T-helper 2 cell treated with Interferon-gamma antibody and Interleukin-4, amounts not matched to agents 100 ng/mL and 5 ng/mL, for 36 hours (primary cell): ENCODE measurements around the gene USHBP1. TPM values are rescaled to one million over a fixed set of nuclear protein-coding genes. Genes with fewer than 3 reads are reported as not detected.

Source experiments
- intact Hi-C: fragments of 100-400 bp; cut with micrococcal nuclease; formaldehyde crosslinking; loops from one replicate; pipeline ENCODE4 v1.15.1; 2023
- total RNA-seq: library from RNA; stranded (reverse); gene quantifications from 2 replicates; pipeline ENCODE4 v1.2.3, GENCODE V29; 2022

USHBP1 gene
- total RNA-seq, 1 donor from 2014 or later: 0.25 TPM

- intact Hi-C loops: no loop called here
Observed at GRCh38 chr19:17242431-17243208, 21.9 kb downstream of the USHBP1 start.

GRCh38 chr19:17240826-17241399 is 23.6 kb downstream of the USHBP1 start:
- intact Hi-C loops: no loop called here

DNA sequence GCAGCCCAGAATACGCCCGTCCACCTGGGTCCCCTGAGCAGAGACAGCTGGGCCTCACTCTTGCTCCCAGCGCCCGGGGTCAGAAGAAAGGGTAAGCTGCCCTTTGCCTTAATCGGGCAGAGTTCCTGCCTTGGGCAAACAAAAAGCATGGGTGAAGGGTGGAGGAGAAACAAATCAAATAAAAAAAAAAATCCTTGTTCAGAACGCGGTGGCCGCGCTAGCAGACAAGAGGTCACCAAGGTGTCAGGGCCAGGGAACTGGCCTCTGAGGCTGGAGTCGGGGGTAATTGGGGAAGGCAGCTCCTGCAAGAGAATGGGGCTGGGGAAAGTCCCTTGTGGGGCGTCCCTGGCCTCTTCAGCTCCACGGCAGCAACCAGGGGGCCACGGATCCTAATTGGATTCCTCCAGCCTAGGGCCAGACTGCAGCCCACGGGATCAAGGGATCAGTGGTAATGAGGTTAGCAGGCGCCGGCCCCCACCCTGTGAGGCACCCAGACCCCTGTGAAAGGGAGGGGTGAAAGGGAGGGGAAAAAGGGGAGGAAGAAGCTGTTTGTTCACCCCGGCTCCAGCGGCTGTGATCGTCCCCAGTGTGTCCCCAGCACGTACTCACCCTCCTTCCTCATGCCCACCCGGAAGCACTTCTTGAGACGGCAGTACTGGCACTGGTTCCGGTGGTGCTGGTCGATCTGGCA is 24.3 kb downstream of the USHBP1 start:
- intact Hi-C loops: no loop called here

DNA sequence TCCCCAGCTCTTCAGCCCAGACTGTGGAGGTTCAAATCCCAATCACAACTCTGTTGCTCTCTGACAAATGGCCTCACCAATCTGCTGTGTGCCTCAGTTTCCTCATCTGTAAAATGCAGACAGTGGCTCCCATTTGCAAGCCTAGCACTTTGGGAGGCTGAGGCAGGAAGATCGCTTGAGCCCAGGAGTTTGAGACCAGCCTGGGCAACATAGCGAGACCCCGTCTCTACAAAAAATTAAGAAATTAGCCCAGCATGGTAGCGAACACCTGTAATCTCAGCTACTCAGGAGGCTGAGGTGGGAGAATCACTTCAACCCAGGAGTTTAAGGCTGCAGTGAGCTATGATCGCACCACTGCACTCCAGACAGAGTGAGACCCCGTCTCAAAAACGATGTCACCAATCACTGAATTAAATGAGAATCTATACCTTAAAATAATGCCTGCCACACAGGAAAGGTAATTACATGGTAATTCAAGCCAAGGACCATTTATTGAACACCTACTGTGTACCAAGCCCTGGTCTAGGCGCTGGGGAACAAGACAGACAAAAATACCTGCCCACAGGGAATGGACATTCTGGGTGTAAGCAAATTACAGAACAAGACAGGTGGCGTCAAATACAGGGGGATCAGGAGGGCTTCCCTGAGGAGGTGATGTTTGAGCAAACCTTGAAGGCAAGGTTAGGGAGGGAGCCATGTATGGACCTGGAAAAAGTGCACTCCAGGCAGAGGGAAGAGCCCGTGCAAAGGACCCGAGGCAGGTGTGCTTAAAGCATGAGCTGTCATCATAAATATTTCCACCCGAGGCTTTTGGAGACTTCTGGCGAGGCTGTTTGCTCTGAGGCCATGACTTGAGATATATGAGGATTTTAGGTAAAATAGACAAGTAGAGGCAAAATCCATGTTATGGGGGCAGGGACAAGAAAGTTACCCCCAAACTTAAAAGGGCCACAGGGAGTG is 26.5 kb downstream of the USHBP1 start:
- intact Hi-C loops: no loop called here

- intact Hi-C loops: no loop called here
Observed at GRCh38 chr19:17236811-17237543, 27.6 kb downstream of the USHBP1 start.

DNA sequence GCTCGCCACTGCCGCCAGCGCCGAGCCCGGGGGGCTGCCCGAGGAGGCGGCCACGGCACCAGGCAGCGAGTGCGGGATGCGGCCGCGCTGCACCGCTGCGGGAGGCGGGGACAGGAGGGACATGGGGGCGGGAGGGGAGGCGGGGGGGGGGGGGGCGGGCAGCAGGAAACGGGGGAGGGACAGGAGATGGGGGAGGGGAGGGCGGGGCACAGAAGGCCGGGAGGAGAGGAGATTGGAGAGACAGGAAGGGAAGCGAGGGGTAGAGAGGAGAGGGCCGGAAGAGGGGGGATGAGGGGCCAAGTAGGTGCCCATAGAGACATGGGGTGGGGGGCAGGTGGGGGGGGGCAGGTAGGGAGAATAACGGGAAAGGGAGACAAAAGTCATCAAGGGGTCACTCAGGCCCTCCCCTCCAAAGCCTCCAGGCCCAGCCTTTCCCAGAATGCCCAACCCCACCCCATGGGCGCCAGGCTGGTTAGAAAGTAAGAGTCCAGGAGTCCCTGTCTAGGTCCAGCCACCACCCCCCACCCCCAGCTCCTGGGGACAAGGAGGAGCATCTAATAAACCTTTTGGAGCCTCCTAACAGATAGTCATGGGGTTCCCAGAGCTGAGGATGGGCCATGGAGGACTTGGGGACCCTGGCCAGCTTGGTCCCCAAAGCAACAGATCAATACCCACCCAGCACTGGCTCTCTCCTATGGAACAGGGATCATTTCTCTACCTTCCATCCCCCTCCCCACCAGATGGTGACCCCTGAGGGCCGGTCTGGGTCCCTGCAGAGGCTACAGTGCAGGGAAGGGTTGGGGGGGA is 28.4 kb downstream of the USHBP1 start:
- intact Hi-C loops: loop anchor here (1.0 kb wide), 1 partner anchor 10 kb away; the partner anchor contains the start of gene OCEL1

- intact Hi-C loops: loop anchor here (1.0 kb wide), 1 partner anchor 9 kb away; the partner anchor contains the start of gene OCEL1
Observed at GRCh38 chr19:17235300-17235970, 29.1 kb downstream of the USHBP1 start.

DNA sequence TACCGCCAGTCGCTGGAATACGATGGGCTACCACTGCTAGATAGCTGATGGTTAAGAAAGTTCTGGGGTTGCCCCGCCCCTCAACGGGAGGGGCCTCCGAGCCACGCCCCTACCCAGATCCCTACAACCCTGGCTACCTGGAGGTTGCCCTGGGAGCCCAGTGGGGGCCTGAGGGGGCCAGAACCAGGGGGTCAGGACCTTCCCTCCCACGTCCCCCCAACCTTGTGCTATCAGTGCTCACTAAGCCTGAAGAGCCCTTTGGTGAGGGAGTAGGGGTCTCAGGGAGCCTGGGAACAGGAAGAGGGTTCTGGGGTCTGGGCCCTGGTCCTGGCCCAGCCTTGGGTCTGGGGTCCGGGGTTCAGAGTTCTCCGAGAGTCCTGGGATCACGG is 29.6 kb downstream of the USHBP1 start:
- intact Hi-C loops: loop anchor here (1.0 kb wide), 1 partner anchor 9 kb away; the partner anchor contains the start of gene OCEL1

GRCh38 chr19:17232258-17232657 is 32.3 kb downstream of the USHBP1 start:
- intact Hi-C loops: no loop called here

DNA sequence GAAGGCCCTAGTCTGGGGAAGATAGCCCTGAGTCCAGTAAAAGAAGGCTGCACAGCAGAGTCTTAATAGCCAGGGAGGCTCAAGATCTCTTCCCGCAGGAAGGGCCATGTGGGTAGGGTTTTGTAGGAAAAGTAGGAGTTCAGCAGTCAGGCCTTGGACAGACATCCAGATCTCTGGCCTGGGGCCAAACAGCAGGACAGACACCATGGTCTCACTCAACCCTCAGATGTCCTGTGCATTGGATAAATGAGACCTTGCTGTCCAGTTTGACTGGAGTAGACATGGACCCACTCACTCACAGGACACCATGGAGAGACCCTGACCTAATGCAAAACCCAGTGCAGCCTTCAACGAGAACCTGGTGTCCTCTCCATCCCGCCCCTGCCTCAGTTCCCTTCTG is 34.7 kb downstream of the USHBP1 start:
- intact Hi-C loops: loop anchor here (5.0 kb wide), 2 partner anchors 37 to 333 kb away; partner anchors contain the start of gene BABAM1

GRCh38 chr19:17227798-17228367 is 36.7 kb downstream of the USHBP1 start:
- intact Hi-C loops: loop anchor here (5.0 kb wide), 2 partner anchors 39 to 331 kb away; partner anchors contain the start of gene BABAM1

GRCh38 chr19:17226002-17226933 is 38.3 kb downstream of the USHBP1 start, which contains the start of gene OCEL1:
Gene OCEL1, plus strand, starts transcription at chr19:17226226. Its CDS starts 22 bp downstream, at chr19:17226248.
- intact Hi-C loops: loop anchor here (1.0 to 5.0 kb wide), 5 partner anchors 9 to 329 kb away; partner anchors contain the start of genes BABAM1, HAUS8, MYO9B and USE1

DNA sequence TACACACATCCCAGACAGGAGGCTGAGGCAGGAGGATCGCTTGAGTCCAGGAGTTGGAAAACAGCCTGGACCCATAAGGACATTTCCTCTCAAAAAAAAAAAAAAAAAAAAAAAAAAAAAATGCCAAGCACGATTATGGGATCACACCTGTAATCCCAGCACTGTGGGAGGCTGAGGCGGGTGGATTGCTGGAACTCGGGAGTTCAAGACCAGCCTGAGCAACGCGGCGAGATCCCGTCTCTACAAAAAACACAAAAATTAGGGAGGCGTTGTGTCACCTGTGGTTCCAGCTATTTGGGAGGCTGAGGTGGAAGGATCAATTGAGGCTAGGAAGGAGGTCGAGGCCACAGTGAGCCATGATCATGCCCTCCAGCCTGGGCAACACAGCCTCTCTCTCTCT is 39.5 kb downstream of the USHBP1 start:
- intact Hi-C loops: loop anchor here (5.0 kb wide), 2 partner anchors 42 to 328 kb away; partner anchors contain the start of gene BABAM1

DNA sequence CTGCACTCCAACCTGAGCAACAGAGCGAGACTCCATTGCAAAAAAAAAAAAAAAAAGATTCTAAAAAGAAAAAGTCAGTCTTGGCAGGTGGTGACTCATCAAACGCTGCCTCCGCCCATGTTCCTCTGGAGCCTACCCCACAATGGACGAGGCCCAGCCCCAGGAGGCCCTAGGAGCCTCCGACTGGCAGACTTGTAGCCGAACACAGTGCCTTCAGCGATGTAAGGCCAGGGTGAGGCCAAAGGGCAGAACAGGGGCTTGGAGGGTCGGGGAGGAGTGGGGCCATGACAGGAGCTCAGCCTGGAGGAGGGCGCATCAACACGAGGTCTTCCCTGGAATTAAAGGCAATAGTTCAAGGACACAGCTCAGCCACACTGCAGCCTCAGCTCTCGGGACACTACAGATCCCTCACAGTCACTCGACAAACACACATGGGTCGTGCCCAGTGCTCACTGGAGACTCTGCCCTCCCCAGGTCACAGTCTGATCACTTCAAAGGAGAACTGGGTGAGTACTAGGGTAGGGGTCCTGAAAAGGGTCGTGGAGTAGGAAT is 44.3 kb downstream of the USHBP1 start:
- intact Hi-C loops: no loop called here

- intact Hi-C loops: no loop called here
Observed at GRCh38 chr19:17219286-17219685, 45.3 kb downstream of the USHBP1 start.

DNA sequence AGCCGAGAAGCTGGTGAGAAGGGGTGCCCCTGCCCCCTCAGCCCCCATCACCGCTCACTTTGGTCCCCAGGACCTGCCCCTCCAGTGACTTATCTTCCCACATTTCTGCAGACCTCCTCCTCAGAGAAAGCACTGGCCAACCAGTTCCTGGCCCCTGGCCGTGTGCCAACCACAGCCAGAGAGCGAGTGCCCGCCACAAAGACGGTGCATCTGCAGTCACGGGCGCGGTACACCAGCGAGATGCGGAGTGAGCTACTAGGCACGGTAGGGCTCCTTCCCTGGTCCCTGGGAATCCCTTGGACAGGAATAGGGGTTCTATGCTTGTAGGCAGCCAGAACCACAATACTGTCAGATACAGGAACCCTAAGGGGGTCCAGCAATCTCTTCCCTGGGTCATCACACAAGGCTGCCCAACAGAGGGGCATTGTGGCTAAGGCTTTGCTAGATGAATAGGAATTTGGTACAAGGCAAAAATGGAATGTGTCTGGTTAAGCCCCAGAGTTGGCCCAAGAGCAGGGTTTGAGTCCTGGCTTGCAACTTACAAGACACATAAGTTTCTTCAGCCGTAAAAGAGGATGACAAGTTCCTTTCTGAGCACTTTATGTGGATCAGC is 48.4 kb downstream of the USHBP1 start:
- intact Hi-C loops: no loop called here
